Measurements from ENCODE around the gene P2RY2. TPM values are rescaled to one million over a fixed set of nuclear protein-coding genes. Genes with fewer than 3 reads are reported as not detected.

Gene P2RY2
- polyA plus RNA-seq, 1 of the 3 experiments (the other 2 are of a cell fraction), result 0.12 TPM

DNA sequence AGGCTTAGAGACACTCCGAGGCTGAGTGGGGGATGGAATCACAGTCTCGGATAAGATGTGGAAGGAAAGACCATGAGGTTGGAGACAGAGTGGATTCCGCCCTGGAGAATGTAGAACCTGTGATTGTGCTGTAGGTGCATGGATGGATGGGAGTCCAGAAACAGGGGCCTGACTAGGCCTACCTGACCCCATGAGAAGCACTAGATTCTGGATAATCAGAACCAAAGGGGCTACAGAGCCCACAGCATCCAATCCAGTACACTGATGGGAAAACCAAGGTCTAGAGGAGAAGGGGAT, 43.6 kb upstream of the P2RY2 start:
- Histone ChIP-seq H3K36me3 (replicated peaks in 1 of 2; ENCODE audit: control insufficient read depth in 1 of 2, insufficient read depth in 2 of 2, low read length in 1 of 2) (no peaks in the 10 kb centered on the region), H4K20me1 (ENCODE audit: insufficient read depth) (no peaks in the 10 kb centered on the region), H3K4me2 (no peak overlapping the region), H3K9me2 (no peaks in the 10 kb centered on the region), H3K27ac (ENCODE audit: low read depth in 2 of 2, low read length in 1 of 2) (no peak overlapping the region), H3K27me3 (ENCODE audit: insufficient read depth) (no peaks in the 10 kb centered on the region; the same call in 1 of the 2 replicates), H2AFZ (ENCODE audit: low read depth) (no peak overlapping the region), H3K9me3 (no peaks in the 10 kb centered on the region), H3F3A (replicated peaks; ENCODE audit: insufficient read depth) (no peaks in the 10 kb centered on the region), H3K79me2 (ENCODE audit: insufficient read depth) (no peaks in the 10 kb centered on the region), H3K9ac (no peak overlapping the region), H3K4me1 (ENCODE audit: control insufficient read depth in 1 of 2, insufficient read depth in 2 of 2, low read depth in 1 of 2, low read length in 1 of 2) (peaks cover 5 to 10% of the 10 kb centered on the region in 2 experiments; a peak in 2 of 4 replicates), H3K4me3 (ENCODE audit: low read depth in 2 of 2, low read length in 1 of 2) (no peak overlapping the region)
- POLR2A ChIA-PET, result no interaction called here
- no peak for DNase-seq
- 92% methylated on average over 3 of the region's 3 CpGs for WGBS (ENCODE audit: low lambda C conversion rate)
- TF ChIP-seq TEAD4 (IDR thresholded peaks at IDR 0.05; ENCODE audit: borderline replicate concordance, insufficient read depth) (no peak), SIN3A (IDR thresholded peaks at IDR 0.05; ENCODE audit: borderline replicate concordance, low read depth, low read length) (no peak), EP300 (IDR thresholded peaks at IDR 0.05; ENCODE audit: borderline replicate concordance in 1 of 2, low read depth in 1 of 2, low read length in 1 of 2) (no peak), TCF12 (IDR thresholded peaks at IDR 0.05) (no peak), TAF1 (IDR thresholded peaks at IDR 0.05; ENCODE audit: borderline replicate concordance, low read depth, low read length) (no peak), RFX5 (IDR thresholded peaks at IDR 0.05; ENCODE audit: low read length) (no peak), RXRA (IDR thresholded peaks at IDR 0.05; ENCODE audit: borderline replicate concordance, low read depth) (no peak), EZH2phosphoT487 (IDR thresholded peaks at IDR 0.05; ENCODE audit: borderline replicate concordance, low read depth) (no peak)
- TF ChIP-seq, protein P1, sequence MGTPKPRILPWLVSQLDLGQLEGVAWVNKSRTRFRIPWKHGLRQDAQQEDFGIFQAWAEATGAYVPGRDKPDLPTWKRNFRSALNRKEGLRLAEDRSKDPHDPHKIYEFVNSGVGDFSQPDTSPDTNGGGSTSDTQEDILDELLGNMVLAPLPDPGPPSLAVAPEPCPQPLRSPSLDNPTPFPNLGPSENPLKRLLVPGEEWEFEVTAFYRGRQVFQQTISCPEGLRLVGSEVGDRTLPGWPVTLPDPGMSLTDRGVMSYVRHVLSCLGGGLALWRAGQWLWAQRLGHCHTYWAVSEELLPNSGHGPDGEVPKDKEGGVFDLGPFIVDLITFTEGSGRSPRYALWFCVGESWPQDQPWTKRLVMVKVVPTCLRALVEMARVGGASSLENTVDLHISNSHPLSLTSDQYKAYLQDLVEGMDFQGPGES (IDR thresholded peaks at IDR 0.05; ENCODE audit: low read depth, low read length), result no peak
- CTCF ChIA-PET, result interaction anchor here (1.8 to 7.9 kb wide), 2 partner anchors 115 to 342 kb away, joined by 9 to 70 read pairs; no protein-coding TSS in a partner anchor

DNA sequence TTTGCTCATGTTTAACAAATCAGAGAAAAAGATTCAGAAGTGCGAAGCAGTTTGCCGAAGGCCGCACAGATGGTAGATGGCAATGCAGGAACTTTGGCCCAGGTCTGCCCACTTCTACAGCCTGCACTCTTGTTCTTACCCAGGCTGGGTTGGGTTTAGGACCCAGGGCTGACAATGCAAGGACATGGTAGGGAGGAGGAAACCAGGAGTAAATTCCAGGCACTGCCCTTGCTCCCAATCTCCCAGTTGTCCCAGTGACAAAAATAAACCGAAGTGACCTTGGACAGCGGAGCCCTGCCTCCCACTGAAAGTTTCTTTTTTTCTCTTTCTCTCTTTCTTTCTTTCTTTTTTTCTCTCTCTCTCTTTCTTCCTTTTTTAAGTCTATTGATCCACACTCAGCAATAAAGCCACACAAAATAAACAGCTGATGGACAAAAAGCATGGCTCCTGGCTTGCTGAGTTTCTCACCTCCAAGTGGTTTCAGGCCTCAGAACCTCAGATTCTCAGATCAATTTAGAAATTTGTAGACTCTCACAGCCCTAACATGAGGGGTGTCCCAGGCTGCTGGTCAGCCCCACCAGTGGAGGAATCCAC, 42.4 kb upstream of the P2RY2 start:
- no peak overlapping the region for H3K9ac ChIP-seq
- no peak overlapping the region for H3K4me3 ChIP-seq (ENCODE audit: low read depth in 2 of 2, low read length in 1 of 2)
- H3K79me2 ChIP-seq (ENCODE audit: insufficient read depth), result no peaks in the 10 kb centered on the region
- no peaks in the 10 kb centered on the region for H4K20me1 ChIP-seq (ENCODE audit: insufficient read depth)
- no peak overlapping the region for H3K27ac ChIP-seq (ENCODE audit: low read depth in 2 of 2, low read length in 1 of 2)
- no peaks in the 10 kb centered on the region for H3F3A ChIP-seq (replicated peaks; ENCODE audit: insufficient read depth)
- no peaks in the 10 kb centered on the region for H3K9me2 ChIP-seq
- H3K9me3 ChIP-seq, result no peaks in the 10 kb centered on the region
- DNase-seq, result no peak
- no peak overlapping the region for H3K4me2 ChIP-seq
- CTCF ChIA-PET, result interaction anchor here (0.7 to 7.9 kb wide), 7 partner anchors 8 to 450 kb away, joined by 4 to 271 read pairs (median 30); no protein-coding TSS in a partner anchor
- H2AFZ ChIP-seq (ENCODE audit: low read depth), result no peak overlapping the region
- TF ChIP-seq CHD2 (IDR thresholded peaks at IDR 0.05; ENCODE audit: low read length, partially characterized antibody) (no peak), RAD21 (IDR thresholded peaks at IDR 0.05; ENCODE audit: low read length) (no peak), SIN3A (IDR thresholded peaks at IDR 0.05; ENCODE audit: borderline replicate concordance, low read depth, low read length) (no peak), EZH2phosphoT487 (IDR thresholded peaks at IDR 0.05; ENCODE audit: borderline replicate concordance, low read depth) (no peak), POLR2AphosphoS5 (IDR thresholded peaks at IDR 0.05; ENCODE audit: low read depth, low read length) (no peak), JUND (IDR thresholded peaks at IDR 0.05) (no peak), MXI1 (IDR thresholded peaks at IDR 0.05; ENCODE audit: low read depth, low read length) (no peak), TEAD4 (IDR thresholded peaks at IDR 0.05; ENCODE audit: borderline replicate concordance, insufficient read depth) (no peak), TAF1 (IDR thresholded peaks at IDR 0.05; ENCODE audit: borderline replicate concordance, low read depth, low read length) (no peak), PBX3 (IDR thresholded peaks at IDR 0.05) (no peak)
- H3K27me3 ChIP-seq (ENCODE audit: insufficient read depth), result no peaks in the 10 kb centered on the region; the same call in 1 of the 2 replicates
- no peaks in the 10 kb centered on the region for H3K36me3 ChIP-seq (replicated peaks in 1 of 2; ENCODE audit: control insufficient read depth in 1 of 2, insufficient read depth in 2 of 2, low read length in 1 of 2)
- POLR2A ChIA-PET, result no interaction called here
- 74% methylated on average over 5 of the region's 5 CpGs for WGBS (ENCODE audit: low lambda C conversion rate)
- peaks cover 5 to 10% of the 10 kb centered on the region in 2 experiments; a peak in 2 of 4 replicates for H3K4me1 ChIP-seq (ENCODE audit: control insufficient read depth in 1 of 2, insufficient read depth in 2 of 2, low read depth in 1 of 2, low read length in 1 of 2)
